Stimulated activated CD4-positive, alpha-beta T cell treated with anti-CD3 and anti-CD28 coated beads, Interleukin-1b, Interleukin-23, amount 100 ng/mL, for 4 hours (primary cell): ENCODE data around the gene ZMIZ2.
"Not testable (repeated sequence)": the region's sequence is repeated elsewhere in the genome, so short reads cannot be mapped to it uniquely, and the experiment has no call there.

Experiments used
- DNase-seq, 2 donors: peaks; one replicate each; pipeline ENCODE4 v3.0.0-alpha.2; 2020; ENCODE audit warnings: low read depth in 2 of 2

ZMIZ2 gene

GRCh38 chr7:44772867-44773266 lies 24.2 kb downstream of the ZMIZ2 start:
- no peak for DNase-seq

GRCh38 chr7:44774486-44774885 lies 25.8 kb downstream of the ZMIZ2 start:
- not testable (repeated sequence) for DNase-seq

GRCh38 chr7:44775383-44776107 lies 26.9 kb downstream of the ZMIZ2 start:
- no peak for DNase-seq

GRCh38 chr7:44776211-44776610 lies 27.6 kb downstream of the ZMIZ2 start:
- no peak for DNase-seq

- no peak for DNase-seq
Measured at GRCh38 chr7:44782460-44782859, 33.8 kb downstream of the ZMIZ2 start.

- DNase-seq, result no peak
Measured at GRCh38 chr7:44783407-44783806, 34.8 kb downstream of the ZMIZ2 start.

- DNase-seq, result no peak
Measured at GRCh38 chr7:44784364-44784763, 35.7 kb downstream of the ZMIZ2 start.

- not testable (repeated sequence) for DNase-seq
Measured at GRCh38 chr7:44785218-44785617, 36.6 kb downstream of the ZMIZ2 start.

GRCh38 chr7:44787041-44787440 lies 38.4 kb downstream of the ZMIZ2 start:
- no peak for DNase-seq

GRCh38 chr7:44787762-44788161 lies 39.1 kb downstream of the ZMIZ2 start:
- DNase-seq, result no peak

GRCh38 chr7:44789990-44790389 lies 41.3 kb downstream of the ZMIZ2 start:
- no peak for DNase-seq

GRCh38 chr7:44791278-44792219 lies 42.9 kb downstream of the ZMIZ2 start:
- no peak for DNase-seq

GRCh38 chr7:44793919-44794318 lies 45.3 kb downstream of the ZMIZ2 start:
- no peak for DNase-seq

GRCh38 chr7:44794331-44794730 lies 45.7 kb downstream of the ZMIZ2 start:
- DNase-seq, result no peak

GRCh38 chr7:44796034-44796503 lies 47.4 kb downstream of the ZMIZ2 start:
- DNase-seq, result no peak

GRCh38 chr7:44796504-44797328 lies 48.1 kb downstream of the ZMIZ2 start, which contains the start of gene PPIA:
PPIA (plus strand) TSS chr7:44796681; CDS start chr7:44796725, 44 bp downstream.
- DNase-seq, result peak; percentile 97 to 98

- peak; percentile 69 to 71 for DNase-seq
Measured at GRCh38 chr7:44797329-44798258, 48.9 kb downstream of the ZMIZ2 start.

- no peak for DNase-seq
Measured at GRCh38 chr7:44798649-44799305, 50.1 kb downstream of the ZMIZ2 start.

- no peak for DNase-seq
Measured at GRCh38 chr7:44799939-44800338, 51.3 kb downstream of the ZMIZ2 start.

- DNase-seq, result no peak
Measured at GRCh38 chr7:44801890-44802289, 53.2 kb downstream of the ZMIZ2 start.
